ENCODE results near the gene R3HCC1L. TPM values are rescaled to one million over a fixed set of nuclear protein-coding genes. Genes with fewer than 3 reads are reported as not detected.
"Not testable (repeated sequence)": the region's sequence is repeated elsewhere in the genome, so short reads cannot be mapped to it uniquely, and the experiment has no call there.

R3HCC1L gene
- total RNA-seq, 1 donor from 2014 or later = 13.7 TPM

GRCh38 chr10:98217801-98218200, 83.3 kb downstream of the R3HCC1L start:
- Histone ChIP-seq H3K4me3 (no peak overlapping the region), H3K9me3 (no peaks in the 10 kb centered on the region), H3K36me3 (no peaks in the 10 kb centered on the region), H3K4me1 (no peaks in the 10 kb centered on the region), H3K27me3 (no peaks in the 10 kb centered on the region), H3K27ac (no peak overlapping the region)
- no peak for DNase-seq
- intact Hi-C loops (cut with DNase I) = no loop called here
- TF ChIP-seq CTCF (IDR thresholded peaks at IDR 0.05) = no peak
- no peak for ATAC-seq

- no peak for TF ChIP-seq CTCF (IDR thresholded peaks at IDR 0.05)
Measured at GRCh38 chr10:98223874-98224273, 89.4 kb downstream of the R3HCC1L start.

GRCh38 chr10:98224509-98224908, 90.1 kb downstream of the R3HCC1L start:
- H3K36me3 ChIP-seq = no peaks in the 10 kb centered on the region
- TF ChIP-seq CTCF (IDR thresholded peaks at IDR 0.05) = no peak
- H3K9me3 ChIP-seq = no peaks in the 10 kb centered on the region
- no peaks in the 10 kb centered on the region for H3K27me3 ChIP-seq
- ATAC-seq (no peak), DNase-seq (no peak)
- H3K4me3 ChIP-seq = no peak overlapping the region
- H3K27ac ChIP-seq = no peak overlapping the region
- H3K4me1 ChIP-seq = no peaks in the 10 kb centered on the region
- intact Hi-C loops (cut with DNase I) = no loop called here

More at GRCh38 chr10:98223874-98224273, 89.4 kb downstream of the R3HCC1L start:
- Histone ChIP-seq H3K27me3 (no peaks in the 10 kb centered on the region), H3K36me3 (no peaks in the 10 kb centered on the region), H3K4me3 (no peak overlapping the region), H3K27ac (no peak overlapping the region), H3K9me3 (no peaks in the 10 kb centered on the region), H3K4me1 (no peaks in the 10 kb centered on the region)
- no peak for DNase-seq
- intact Hi-C loops (cut with DNase I) = no loop called here
- peak; percentile 21 for ATAC-seq

GRCh38 chr10:98224996-98225395, 90.5 kb downstream of the R3HCC1L start:
- intact Hi-C loops (cut with DNase I) = no loop called here
- H3K4me1 ChIP-seq = no peaks in the 10 kb centered on the region
- no peaks in the 10 kb centered on the region for H3K36me3 ChIP-seq
- no peak overlapping the region for H3K27ac ChIP-seq
- DNase-seq (no peak), ATAC-seq (no peak)
- TF ChIP-seq CTCF (IDR thresholded peaks at IDR 0.05) = no peak
- no peak overlapping the region for H3K4me3 ChIP-seq
- H3K27me3 ChIP-seq = no peaks in the 10 kb centered on the region
- no peaks in the 10 kb centered on the region for H3K9me3 ChIP-seq

GRCh38 chr10:98226508-98227144, 92.2 kb downstream of the R3HCC1L start:
- no peak overlapping the region for H3K4me3 ChIP-seq
- no peaks in the 10 kb centered on the region for H3K27me3 ChIP-seq
- TF ChIP-seq CTCF (IDR thresholded peaks at IDR 0.05) = no peak
- intact Hi-C loops (cut with DNase I) = no loop called here
- DNase-seq (no peak), ATAC-seq (no peak)
- H3K4me1 ChIP-seq = no peaks in the 10 kb centered on the region
- no peak overlapping the region for H3K27ac ChIP-seq
- no peaks in the 10 kb centered on the region for H3K9me3 ChIP-seq
- peaks cover 7% of the 10 kb centered on the region for H3K36me3 ChIP-seq

GRCh38 chr10:98227713-98228112, 93.3 kb downstream of the R3HCC1L start:
- DNase-seq; H3K4me1 ChIP-seq; H3K27ac ChIP-seq; ATAC-seq; H3K4me3 ChIP-seq; H3K9me3 ChIP-seq; H3K27me3 ChIP-seq; intact Hi-C loops (cut with DNase I): not testable (repeated sequence)
- H3K36me3 ChIP-seq = peaks cover 14% of the 10 kb centered on the region

- H3K9me3 ChIP-seq; DNase-seq; H3K27ac ChIP-seq; H3K27me3 ChIP-seq; ATAC-seq; H3K4me1 ChIP-seq; H3K4me3 ChIP-seq; intact Hi-C loops (cut with DNase I): not testable (repeated sequence)
- H3K36me3 ChIP-seq = peaks cover 14% of the 10 kb centered on the region
Measured at GRCh38 chr10:98228266-98228665, 93.8 kb downstream of the R3HCC1L start.
